ENCODE data around the gene FNDC3B.

The FNDC3B gene

DNA sequence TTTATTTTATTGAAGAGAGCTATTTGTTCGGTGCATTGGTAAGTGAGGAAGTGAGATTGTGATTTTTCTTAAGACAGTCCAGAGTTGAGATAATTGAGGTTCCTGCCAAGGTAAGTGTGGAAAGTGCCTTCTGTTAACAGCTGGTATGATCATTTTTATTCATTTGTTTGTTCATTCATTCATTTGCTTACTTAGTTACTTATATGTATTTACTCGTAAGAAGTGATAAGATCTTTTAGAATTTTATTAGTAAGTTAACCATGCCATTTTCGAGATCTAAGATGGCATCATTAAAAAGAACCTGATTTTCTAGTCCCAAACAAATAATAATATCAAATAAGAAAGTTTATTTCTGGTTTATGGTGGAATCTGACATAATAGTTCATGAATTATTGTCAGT, 258.9 kb downstream of the FNDC3B start:
- DNase-seq: no peak

DNA sequence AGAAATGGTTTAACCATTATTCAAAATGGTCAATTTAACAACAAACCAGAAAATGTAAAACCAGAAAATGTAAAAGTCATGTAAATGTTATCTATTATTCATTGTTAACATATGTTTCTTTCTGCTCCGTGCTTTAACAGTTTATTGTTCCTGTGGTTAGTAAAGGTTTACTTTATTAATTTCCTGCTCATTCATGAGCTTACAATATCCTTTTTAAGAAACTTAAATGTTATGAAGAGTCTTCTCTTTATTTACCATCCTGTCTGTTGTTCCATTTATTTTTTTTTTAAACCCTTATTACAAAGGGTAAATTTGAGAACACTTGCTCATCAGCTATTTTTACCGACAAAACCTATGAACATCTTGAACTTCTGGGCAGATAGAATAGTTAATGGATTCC, 260.8 kb downstream of the FNDC3B start:
- no peak for DNase-seq

DNA sequence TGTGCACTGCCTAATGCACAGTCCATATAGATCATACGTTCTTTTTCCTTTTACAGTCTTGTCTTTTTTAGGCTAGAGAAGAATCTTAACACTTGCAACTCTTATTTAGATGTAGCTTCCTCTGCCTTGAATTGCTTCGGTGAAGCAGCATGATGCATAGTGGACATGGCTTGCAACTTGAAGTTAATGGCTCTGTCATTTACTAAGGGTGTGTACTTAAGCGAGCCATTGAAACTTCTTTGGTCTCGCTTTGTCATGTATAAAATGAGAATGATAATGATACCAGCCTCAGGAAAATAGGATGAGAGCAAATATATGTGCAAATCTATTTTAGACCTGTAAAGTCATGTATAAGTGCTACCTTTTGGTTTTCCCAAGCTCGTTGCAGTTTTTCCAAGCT, 261.5 kb downstream of the FNDC3B start:
- DNase-seq: no peak

DNA sequence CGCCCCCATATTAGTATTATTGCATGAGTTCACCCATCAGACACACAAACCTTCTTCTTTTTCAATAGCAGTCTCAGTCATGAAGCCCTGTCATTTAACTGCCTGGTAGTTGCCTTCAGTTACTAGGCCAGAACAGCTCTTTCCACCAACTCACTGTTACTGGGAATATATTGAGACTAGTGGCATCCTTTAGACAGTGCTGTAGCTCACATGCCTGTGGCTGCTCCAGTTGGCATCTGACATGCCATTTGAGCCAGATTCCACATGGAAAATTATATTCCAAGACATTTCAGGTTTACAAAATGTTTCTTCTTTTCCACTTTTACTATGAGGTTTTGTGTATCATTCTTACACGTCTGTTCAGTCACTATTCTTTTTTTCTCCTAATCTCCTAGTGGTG, 262.8 kb downstream of the FNDC3B start:
- no peak for DNase-seq

DNA sequence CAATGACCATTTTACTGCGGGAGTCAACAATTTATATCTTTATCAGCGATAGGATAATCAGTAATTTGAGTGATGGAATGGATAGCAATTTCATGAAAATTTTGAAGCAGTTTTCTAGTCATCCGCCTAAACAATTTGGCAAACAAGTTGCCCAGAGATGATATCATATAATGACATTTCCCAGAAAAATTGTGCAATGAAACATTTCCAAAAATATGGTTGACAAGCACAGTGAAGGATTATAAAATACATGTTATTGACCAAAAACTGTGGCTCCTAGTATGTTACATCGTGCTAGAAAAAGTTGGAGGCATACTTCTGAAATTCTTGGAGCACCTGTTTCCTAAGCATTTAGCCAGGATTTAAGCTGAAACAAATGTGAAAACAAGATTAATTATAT, 263.8 kb downstream of the FNDC3B start:
- DNase-seq: no peak

DNA sequence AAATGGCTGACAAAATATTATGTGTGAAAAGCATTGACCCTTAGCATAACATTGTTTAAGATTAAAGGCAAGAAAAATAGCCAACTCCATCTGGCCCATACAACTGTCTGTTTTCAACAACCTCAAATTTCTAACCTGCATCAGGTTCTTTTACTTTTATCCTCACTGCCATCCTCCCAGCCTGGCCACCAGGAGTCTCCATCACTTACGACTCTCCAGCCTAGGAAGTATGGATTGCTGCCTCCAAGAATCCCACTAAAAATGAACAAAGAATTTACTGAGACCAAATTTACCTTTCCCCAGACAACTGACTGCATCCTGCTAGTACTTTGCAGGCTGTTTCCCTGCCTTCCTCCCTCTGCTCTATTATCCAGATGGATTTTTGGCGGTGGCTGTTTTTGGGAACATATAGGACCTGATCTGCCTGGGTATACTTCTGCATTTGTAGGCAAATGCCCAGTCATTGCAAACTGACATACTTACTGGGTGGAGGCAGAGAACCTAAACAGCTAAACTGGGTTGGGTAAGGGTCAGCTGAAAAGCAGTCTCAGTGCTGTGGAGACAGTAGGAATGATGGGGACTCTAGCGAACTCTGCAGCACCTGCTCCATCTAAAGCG, 264.7 kb downstream of the FNDC3B start:
- no peak for DNase-seq

DNA sequence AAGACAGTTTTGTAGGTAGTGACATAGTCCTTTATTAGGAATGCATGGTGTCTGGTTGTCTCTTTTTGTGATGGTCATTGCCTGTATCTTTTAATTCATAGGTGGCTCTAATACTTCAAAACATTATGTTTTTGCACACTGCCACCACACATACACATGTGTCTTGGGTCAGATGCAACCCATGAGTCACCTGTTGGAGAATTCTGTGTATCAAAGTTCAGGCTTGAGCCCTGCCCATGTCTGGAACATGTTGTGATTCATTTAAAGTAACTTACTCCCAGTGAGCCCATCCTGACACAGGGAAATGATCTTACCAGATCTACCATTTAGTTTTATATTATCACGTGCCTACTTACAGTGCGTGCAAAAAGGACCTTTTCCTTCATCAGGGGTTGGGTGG, 266.2 kb downstream of the FNDC3B start:
- no peak for DNase-seq

DNA sequence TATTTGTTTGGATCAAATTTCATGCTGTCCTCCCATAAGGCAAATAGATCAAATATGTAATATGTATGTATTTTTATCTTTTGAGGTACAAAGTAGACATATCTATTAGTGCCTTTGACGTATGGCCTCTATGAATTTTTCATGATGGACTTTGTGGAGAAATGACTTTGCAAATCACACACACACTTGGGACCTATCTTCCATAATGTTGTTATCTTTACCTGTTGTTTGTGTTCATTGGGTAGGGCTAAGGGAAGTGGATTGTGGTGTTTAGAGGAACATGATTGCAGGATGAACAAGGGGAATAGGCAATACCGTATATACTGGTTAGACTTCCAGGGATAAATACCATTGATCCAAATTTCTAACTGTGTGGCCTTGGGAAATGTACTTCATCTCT, 266.6 kb downstream of the FNDC3B start:
- DNase-seq: no peak

DNA sequence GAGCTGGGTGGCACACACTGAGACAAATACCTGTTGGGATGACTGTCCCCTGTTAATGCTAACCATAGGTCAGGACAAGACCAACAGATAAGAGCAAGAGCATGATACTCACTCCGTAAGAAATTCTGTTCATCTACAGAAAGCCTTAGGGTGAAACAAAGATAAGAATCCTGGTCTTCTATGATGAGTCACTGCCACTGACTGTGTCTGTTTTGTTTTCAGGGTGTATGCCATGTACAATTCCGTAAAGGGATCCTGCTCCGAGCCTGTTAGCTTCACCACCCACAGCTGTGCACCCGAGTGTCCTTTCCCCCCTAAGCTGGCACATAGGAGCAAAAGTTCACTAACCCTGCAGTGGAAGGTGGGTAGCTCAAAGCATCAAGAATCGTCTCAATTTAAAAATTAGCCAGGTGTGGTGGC, 267.8 kb downstream of the FNDC3B start:
- no peak for DNase-seq

DNA sequence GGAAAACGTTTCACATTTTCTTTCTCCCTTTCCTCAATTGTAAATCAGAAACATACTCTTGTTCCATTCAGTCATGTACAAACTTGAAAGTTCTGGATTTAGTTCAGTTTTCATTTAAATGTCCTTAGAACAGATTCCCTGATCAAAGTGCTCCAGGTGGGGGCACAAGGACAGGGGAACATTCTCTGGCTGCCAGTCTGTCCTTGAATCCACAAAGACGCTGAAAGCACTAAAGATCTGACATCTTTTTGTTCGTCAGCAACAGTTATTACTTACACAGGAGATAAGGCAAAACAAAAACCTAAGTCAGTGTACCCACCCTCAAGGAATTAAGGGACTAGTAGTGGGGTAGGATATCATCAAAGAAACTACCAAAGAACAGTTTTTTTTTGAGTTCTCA, 269.7 kb downstream of the FNDC3B start:
- DNase-seq: no peak

DNA sequence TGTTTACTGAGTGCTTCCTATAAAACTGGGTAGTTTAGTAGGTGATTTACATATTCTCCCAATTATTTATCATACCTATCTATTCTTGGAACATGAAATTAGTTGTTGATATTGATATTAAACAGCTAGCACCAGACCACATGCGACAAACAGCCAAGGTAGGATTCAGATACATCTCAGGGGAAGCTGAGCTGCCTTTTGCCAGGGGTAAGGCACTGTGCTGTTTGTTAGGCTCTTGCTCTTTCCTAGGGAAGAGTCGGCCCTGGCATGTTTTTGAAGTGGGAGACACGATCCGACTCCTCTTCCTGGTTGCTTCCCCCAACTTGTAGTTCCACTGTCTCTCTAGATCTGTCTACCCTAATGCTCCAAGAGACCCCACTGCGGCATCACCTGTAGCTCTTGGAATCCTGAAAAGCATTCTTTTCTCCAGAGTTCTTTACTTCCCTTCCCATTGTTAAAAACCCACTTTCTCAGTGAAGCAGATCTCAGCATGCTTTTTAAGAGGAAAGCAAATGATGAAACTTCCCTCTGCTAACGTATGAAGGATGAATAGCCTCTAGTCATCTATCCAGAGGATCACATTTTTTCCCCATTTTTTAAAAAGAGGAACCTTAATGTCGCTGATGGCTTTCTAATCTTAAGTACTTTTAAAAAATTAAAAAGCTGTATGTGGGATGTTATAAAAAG, 270.5 kb downstream of the FNDC3B start:
- no peak for DNase-seq

DNA sequence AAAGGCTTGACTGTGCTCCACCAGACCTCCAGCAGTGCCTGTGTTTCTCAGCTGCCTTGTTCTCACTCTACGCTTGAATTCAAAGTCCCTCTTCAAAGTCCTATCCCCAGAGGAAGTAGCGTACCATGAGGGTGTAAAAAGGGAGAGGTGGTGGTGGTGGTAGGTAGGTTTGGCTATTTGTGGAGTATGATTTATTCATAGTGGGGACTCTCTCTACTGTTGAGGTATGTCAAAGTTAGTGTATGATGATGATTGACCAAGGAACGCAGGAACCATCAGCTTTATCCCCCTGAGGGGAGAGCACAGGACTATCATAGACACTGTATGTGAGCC, 271.0 kb downstream of the FNDC3B start:
- no peak for DNase-seq

DNA sequence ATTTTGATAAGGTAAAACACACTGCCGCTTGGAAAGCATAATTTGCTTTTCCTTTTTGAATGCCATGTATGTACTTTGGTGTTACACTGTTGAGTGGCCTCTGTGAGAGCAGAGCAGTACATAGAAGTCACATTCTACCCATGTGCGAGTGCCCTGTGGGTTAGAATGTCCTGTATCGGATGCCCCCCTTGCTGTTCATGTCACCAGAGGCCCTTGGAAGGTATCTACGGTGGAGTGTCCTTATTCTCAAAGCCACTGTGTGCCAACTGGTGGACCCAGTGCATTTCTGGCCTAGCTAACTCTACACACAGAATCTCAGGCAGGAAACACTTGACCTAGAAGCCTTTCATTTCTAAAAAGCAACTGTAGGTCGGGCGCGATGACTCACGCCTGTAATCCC, 271.8 kb downstream of the FNDC3B start:
- DNase-seq: no peak

DNA sequence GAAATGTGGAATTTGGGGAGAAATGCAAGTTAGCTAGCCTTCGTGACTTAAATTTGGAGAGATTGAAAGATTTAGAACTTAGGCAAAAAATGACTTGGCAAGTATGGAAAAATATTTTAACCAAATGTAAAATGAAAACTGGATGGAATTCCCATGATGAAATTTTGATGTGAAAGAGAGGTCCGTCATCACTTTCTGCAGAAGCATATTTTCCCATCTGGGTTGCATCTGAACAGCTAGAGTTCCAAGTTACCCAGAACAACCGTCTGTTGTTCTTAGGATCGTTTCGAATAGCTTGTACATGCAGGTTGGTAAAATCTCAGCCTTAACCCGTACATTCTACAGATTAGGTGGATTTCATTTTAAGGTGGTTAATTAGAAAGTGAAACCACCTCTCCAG, 272.6 kb downstream of the FNDC3B start:
- DNase-seq: no peak

DNA sequence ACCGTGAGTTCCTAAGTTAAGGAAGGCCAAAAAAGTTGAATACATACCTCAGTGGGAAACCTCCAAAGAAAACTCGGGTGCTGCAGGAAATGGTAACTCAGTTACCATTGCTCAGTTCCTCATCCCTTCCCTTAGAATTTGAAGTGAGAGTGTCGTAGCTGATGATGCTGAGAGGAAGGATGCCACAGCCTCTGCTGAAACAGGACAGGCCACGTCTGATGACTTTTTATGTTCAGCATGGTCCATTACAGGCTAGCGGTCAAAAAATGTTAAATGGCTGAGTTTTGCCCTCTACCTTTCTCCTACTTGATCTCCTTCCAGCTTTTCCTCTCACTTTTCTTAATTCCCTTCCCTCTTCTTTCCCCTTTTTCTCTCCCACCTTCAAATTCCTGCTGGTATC, 273.3 kb downstream of the FNDC3B start:
- no peak for DNase-seq

DNA sequence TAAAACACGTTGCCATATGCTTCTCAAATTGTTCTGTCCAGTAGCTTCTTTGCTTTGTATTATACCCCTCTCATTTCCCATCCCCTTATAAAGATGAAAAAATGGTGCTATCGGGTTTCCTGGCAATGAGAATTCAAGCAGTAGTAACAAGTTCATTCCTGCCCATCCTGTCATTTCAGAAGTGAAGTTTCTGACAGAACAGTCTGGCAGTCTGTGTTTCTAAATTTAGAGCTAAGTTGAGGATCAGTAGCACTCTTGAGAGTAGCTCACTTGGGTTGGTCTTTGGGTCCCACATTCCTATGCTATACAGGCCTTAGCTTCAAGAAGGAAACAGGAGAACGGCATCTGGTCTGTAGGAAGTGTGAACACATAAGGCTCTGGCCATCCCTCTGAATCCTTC, 274.3 kb downstream of the FNDC3B start:
- DNase-seq: no peak

DNA sequence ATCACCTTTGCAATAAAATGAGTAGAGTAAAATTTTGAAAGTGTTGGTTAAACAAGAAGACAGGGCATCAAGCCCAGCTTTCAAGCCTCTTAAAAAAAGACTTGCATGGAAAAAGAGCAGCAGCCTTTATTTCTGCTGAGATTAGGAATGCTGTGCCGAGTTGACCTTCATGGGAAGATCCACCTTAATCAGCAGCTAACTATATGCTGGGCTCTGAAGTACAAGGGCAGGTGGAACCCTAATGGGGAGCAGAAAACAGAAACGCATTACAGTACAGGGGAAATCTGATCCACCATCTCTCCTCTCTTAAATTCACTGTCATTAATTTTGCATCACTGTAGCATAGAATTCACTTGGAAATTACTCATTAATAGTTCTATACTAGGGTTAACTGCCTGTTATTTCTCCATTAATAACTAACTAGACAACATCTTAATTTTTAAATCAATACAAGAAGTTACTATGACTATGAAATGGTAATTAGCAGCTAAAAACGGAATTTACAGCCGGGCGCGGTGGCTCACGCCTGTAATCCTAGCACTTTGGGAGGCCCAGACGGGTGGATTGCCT, 275.3 kb downstream of the FNDC3B start:
- DNase-seq: no peak

DNA sequence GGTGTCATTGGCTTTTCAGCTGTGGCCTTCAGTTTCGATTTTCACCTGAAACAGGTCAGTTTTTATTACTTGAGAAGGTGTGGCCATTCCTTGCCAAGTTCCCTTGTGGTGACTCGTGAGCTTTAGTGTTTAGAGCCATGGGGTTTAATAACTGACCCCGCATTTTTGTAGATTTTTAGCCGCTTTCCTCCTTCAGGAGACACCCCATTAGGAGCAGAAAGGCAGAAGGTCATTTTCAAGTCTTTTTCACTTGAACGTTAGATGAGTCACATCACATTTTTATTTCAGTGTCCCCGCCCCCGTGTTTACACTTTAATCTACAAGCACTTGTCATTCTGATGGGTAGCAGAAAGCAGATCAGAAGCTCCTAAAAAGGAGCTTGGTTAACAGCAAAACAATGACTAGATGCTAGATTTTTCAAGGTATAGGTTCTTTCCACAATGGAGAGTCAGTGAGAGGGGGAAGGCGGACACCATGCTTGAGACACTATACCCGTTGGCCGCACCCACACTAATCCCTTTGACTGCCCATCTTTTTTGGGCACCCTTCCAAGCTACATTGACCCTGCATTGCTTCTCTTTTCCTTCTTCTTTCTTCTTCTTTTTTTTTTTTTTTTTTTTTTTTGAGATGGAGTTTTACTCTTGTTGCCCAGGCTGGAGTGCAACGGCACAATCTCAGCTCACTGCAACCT, 276.2 kb downstream of the FNDC3B start:
- DNase-seq: no peak

DNA sequence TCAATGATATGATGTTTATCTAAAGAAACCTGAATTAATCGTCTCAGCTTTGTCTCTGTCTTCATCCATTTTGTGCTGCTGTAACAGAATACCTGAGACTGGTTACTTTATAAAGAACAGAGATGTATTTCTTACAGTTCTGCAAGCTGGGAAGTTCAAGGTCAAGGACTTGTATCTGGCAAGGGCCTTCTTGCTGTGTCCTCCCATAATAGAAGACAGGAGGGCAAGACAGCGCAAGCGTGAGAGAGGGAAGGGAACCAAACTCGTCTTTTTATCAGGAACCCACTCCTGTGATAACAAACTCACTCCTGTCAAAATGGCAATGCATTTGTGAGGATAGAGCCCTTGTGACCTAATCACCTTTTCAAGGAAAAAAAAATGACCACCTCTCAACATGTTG, 277.4 kb downstream of the FNDC3B start:
- no peak for DNase-seq

DNA sequence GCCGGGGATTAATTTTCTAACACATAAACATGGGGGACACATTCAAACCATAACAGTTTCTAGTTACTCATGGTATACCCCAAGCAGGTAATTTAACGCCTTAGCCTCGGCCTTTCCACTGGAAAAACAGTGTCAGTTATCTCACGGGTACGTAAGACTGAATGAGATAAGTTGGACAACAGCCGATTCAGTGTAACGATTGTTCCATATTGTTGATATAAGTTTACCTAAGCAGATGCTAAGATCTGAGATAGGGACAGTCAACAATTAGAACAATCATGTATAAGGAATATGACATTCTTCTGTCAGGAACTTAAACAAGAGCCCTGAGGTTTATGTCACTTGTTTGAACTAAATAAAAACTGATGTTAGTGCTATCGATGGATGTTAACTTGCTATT, 278.1 kb downstream of the FNDC3B start:
- no peak for DNase-seq

DNA sequence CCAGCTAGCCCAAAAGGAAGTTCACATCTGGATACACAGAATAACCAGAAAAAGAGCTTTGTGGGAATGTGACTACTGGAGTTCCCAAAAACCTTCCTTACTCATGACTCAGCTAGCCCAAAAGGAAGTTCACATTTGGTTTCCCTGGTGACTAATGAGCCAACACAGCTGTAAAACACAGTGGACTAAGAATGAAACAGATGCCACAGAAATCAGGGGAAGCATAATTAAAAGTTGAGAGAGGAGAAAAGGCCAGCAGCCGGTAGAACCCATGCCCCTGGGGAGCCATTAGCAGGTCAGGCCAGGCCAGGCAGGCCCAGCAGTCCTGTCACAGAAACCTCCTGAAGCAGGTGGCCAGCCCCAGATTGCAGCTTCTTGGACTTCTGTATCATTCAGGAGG, 278.6 kb downstream of the FNDC3B start:
- DNase-seq: peak; percentile 61

DNA sequence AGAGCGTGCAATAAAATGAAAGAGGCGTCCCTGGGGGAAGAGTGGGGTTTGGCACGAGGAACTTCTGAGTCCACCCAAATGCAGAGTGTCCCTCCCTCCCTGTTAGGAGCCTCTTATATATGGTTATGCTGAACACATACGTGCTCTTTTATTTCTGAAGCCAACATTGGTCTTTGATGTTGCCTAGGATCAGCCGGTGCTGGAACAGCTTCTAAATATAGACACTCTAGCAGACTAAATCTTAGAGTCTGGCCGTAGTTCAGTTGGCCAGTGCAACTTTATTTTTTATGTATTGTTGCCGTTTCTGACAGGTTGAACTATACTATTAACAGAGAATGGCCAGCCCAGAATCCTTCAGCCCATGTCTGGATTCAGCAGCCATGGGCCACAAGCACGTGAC, 280.2 kb downstream of the FNDC3B start:
- DNase-seq: peak; percentile 60

DNA sequence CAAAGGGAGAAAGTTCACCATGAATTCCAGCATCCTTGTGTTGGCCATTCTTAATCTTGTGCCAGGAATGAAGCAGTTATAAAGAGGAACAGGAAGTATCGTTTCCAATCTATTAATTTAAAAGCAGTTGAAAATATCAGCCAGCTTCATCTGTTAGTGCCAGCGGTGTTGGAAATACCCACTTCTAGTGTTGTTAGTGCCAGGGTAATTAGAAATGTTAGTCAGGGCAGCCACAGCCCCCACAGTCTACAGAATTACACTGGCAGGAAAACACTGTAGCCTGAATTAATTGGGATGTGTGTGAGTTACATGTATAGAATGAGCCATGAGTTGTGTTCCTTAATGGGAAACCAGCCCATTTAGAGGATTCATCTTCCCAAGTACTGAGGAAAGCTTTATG, 281.1 kb downstream of the FNDC3B start:
- DNase-seq: no peak

DNA sequence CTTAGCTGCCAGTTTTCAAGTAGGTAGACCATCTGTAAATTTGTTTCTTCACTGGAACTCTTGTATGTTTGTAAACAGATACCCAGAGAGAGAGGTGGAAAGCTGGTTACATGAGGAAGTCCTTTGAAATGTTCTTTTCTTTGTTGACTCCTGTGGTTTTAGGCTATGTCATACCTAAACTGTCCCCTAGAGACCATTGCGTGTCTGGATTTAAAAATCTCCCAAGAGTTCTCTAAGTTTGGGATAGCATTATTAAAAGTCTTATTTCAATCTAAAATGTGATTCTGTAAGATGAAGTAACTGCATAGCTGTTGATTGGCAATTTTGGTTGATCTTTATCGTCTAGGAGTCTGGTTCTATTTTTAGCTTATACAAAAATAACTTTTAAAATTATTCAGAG, 281.7 kb downstream of the FNDC3B start:
- DNase-seq: no peak
